ENCODE results near the gene FANCM.

FANCM gene

GRCh38 chr14:45112896-45113781, 22.6 kb upstream of the FANCM start:
- H4K8ac ChIP-seq (ENCODE audit: low read depth, low read length) = no peak overlapping the region
- no peak overlapping the region for H4K91ac ChIP-seq (ENCODE audit: low read depth, low read length)
- H3K4ac ChIP-seq (ENCODE audit: low read depth, low read length) = no peak overlapping the region
- no peak overlapping the region for H2BK5ac ChIP-seq (ENCODE audit: low read depth, low read length, poor library complexity)
- H4K12ac ChIP-seq (ENCODE audit: low read depth, low read length) = no peak overlapping the region
- no peak overlapping the region for H3K4me3 ChIP-seq (ENCODE audit: low read depth, low read length)
- no peaks in the 10 kb centered on the region for H3K79me1 ChIP-seq (ENCODE audit: low read length)
- H2AFZ ChIP-seq (ENCODE audit: insufficient read depth, low read length, poor library complexity) = no peak overlapping the region
- H3K4me1 ChIP-seq (ENCODE audit: control insufficient read depth in 1 of 2, insufficient read depth in 2 of 2, low read length in 2 of 2) = no peaks in the 10 kb centered on the region
- WGBS (ENCODE audit: extremely low coverage, insufficient coverage, insufficient read length) = no CpG with 5 or more reads among the region's 6 CpGs
- peak in 1 of 2 donors; percentile 24 for DNase-seq
- H3K27me3 ChIP-seq (ENCODE audit: insufficient read depth, low read length) = no peaks in the 10 kb centered on the region
- H3K36me3 ChIP-seq (ENCODE audit: control insufficient read depth in 1 of 2, insufficient read depth in 2 of 2, low read length in 2 of 2) = peaks cover 12 to 20% of the 10 kb centered on the region in 2 experiments
- no peak overlapping the region for H3K14ac ChIP-seq (ENCODE audit: low read length)
- H3K9ac ChIP-seq (ENCODE audit: low read length) = no peak overlapping the region
- no peak overlapping the region for H3K18ac ChIP-seq (ENCODE audit: low read length)
- no peak overlapping the region for H2BK12ac ChIP-seq (ENCODE audit: low read length)
- no peak overlapping the region for H3K4me2 ChIP-seq (ENCODE audit: low read length)
- H3K79me2 ChIP-seq (ENCODE audit: control insufficient read depth, insufficient read depth, low read length, poor library complexity) = no peaks in the 10 kb centered on the region
- H2BK120ac ChIP-seq (ENCODE audit: insufficient read depth, low read length, poor library complexity) = no peak overlapping the region
- no peak overlapping the region for H2AK5ac ChIP-seq (ENCODE audit: low read length)
- H3K23ac ChIP-seq (ENCODE audit: low read length) = no peak overlapping the region
- no peak overlapping the region for H3K27ac ChIP-seq (ENCODE audit: low read depth, low read length)
- H3K9me3 ChIP-seq (ENCODE audit: insufficient read depth, low read depth, low read length) = no peaks in the 10 kb centered on the region

GRCh38 chr14:45114327-45114726, 21.4 kb upstream of the FANCM start:
- no peak for DNase-seq
- Histone ChIP-seq H3K27ac (ENCODE audit: low read depth, low read length) (no peak overlapping the region), H3K79me1 (ENCODE audit: low read length) (no peaks in the 10 kb centered on the region), H2BK5ac (ENCODE audit: low read depth, low read length, poor library complexity) (no peak overlapping the region), H2BK120ac (ENCODE audit: insufficient read depth, low read length, poor library complexity) (no peak overlapping the region), H2AK5ac (ENCODE audit: low read length) (no peak overlapping the region), H4K12ac (ENCODE audit: low read depth, low read length) (no peak overlapping the region), H3K14ac (ENCODE audit: low read length) (no peak overlapping the region), H3K4ac (ENCODE audit: low read depth, low read length) (no peak overlapping the region), H3K9ac (ENCODE audit: low read length) (no peak overlapping the region), H3K4me2 (ENCODE audit: low read length) (no peak overlapping the region), H3K27me3 (ENCODE audit: insufficient read depth, low read length) (no peaks in the 10 kb centered on the region), H2BK12ac (ENCODE audit: low read length) (no peak overlapping the region), H3K36me3 (ENCODE audit: control insufficient read depth in 1 of 2, insufficient read depth in 2 of 2, low read length in 2 of 2) (peaks cover 18 to 23% of the 10 kb centered on the region in 2 experiments), H3K79me2 (ENCODE audit: control insufficient read depth, insufficient read depth, low read length, poor library complexity) (no peaks in the 10 kb centered on the region), H3K9me3 (ENCODE audit: insufficient read depth, low read depth, low read length) (no peaks in the 10 kb centered on the region), H3K23ac (ENCODE audit: low read length) (no peak overlapping the region), H2AFZ (ENCODE audit: insufficient read depth, low read length, poor library complexity) (no peak overlapping the region), H4K91ac (ENCODE audit: low read depth, low read length) (no peak overlapping the region), H3K4me3 (ENCODE audit: low read depth, low read length) (no peak overlapping the region), H3K4me1 (ENCODE audit: control insufficient read depth in 1 of 2, insufficient read depth in 2 of 2, low read length in 2 of 2) (no peaks in the 10 kb centered on the region), H4K8ac (ENCODE audit: low read depth, low read length) (no peak overlapping the region), H3K18ac (ENCODE audit: low read length) (no peak overlapping the region)
- no CpG with 5 or more reads among the region's 3 CpGs for WGBS (ENCODE audit: extremely low coverage, insufficient coverage, insufficient read length)

- H3K27ac ChIP-seq (ENCODE audit: low read depth, low read length) = no peak overlapping the region
- no peak overlapping the region for H2AFZ ChIP-seq (ENCODE audit: insufficient read depth, low read length, poor library complexity)
- no peak overlapping the region for H3K23ac ChIP-seq (ENCODE audit: low read length)
- H3K14ac ChIP-seq (ENCODE audit: low read length) = no peak overlapping the region
- H3K18ac ChIP-seq (ENCODE audit: low read length) = no peak overlapping the region
- no peaks in the 10 kb centered on the region for H3K27me3 ChIP-seq (ENCODE audit: insufficient read depth, low read length)
- no peaks in the 10 kb centered on the region for H3K79me2 ChIP-seq (ENCODE audit: control insufficient read depth, insufficient read depth, low read length, poor library complexity)
- H4K12ac ChIP-seq (ENCODE audit: low read depth, low read length) = no peak overlapping the region
- H4K91ac ChIP-seq (ENCODE audit: low read depth, low read length) = no peak overlapping the region
- H3K36me3 ChIP-seq (ENCODE audit: control insufficient read depth in 1 of 2, insufficient read depth in 2 of 2, low read length in 2 of 2) = peaks cover 20 to 24% of the 10 kb centered on the region in 2 experiments
- no peak overlapping the region for H2BK5ac ChIP-seq (ENCODE audit: low read depth, low read length, poor library complexity)
- WGBS (ENCODE audit: extremely low coverage, insufficient coverage, insufficient read length) = no CpG with 5 or more reads among the region's 6 CpGs
- no peak overlapping the region for H2AK5ac ChIP-seq (ENCODE audit: low read length)
- no peaks in the 10 kb centered on the region for H3K4me1 ChIP-seq (ENCODE audit: control insufficient read depth in 1 of 2, insufficient read depth in 2 of 2, low read length in 2 of 2)
- no peak overlapping the region for H3K4me2 ChIP-seq (ENCODE audit: low read length)
- no peaks in the 10 kb centered on the region for H3K9me3 ChIP-seq (ENCODE audit: insufficient read depth, low read depth, low read length)
- H4K8ac ChIP-seq (ENCODE audit: low read depth, low read length) = no peak overlapping the region
- DNase-seq = no peak
- H3K9ac ChIP-seq (ENCODE audit: low read length) = no peak overlapping the region
- no peak overlapping the region for H3K4ac ChIP-seq (ENCODE audit: low read depth, low read length)
- no peaks in the 10 kb centered on the region for H3K79me1 ChIP-seq (ENCODE audit: low read length)
- no peak overlapping the region for H2BK12ac ChIP-seq (ENCODE audit: low read length)
- H2BK120ac ChIP-seq (ENCODE audit: insufficient read depth, low read length, poor library complexity) = no peak overlapping the region
- H3K4me3 ChIP-seq (ENCODE audit: low read depth, low read length) = no peak overlapping the region
These were observed 17.1 kb upstream of the FANCM start for GRCh38 chr14:45118594-45118993.

- no peak overlapping the region for H3K27ac ChIP-seq (ENCODE audit: low read depth, low read length)
- no peak overlapping the region for H3K4ac ChIP-seq (ENCODE audit: low read depth, low read length)
- no peak overlapping the region for H4K12ac ChIP-seq (ENCODE audit: low read depth, low read length)
- no peak overlapping the region for H3K23ac ChIP-seq (ENCODE audit: low read length)
- no peaks in the 10 kb centered on the region for H3K9me3 ChIP-seq (ENCODE audit: insufficient read depth, low read depth, low read length)
- H3K4me2 ChIP-seq (ENCODE audit: low read length) = no peak overlapping the region
- no peak overlapping the region for H4K8ac ChIP-seq (ENCODE audit: low read depth, low read length)
- peaks cover 20 to 26% of the 10 kb centered on the region in 2 experiments for H3K36me3 ChIP-seq (ENCODE audit: control insufficient read depth in 1 of 2, insufficient read depth in 2 of 2, low read length in 2 of 2)
- no peak overlapping the region for H3K14ac ChIP-seq (ENCODE audit: low read length)
- no peak overlapping the region for H2BK12ac ChIP-seq (ENCODE audit: low read length)
- no peak for DNase-seq
- no peaks in the 10 kb centered on the region for H3K79me2 ChIP-seq (ENCODE audit: control insufficient read depth, insufficient read depth, low read length, poor library complexity)
- no peak overlapping the region for H2AK5ac ChIP-seq (ENCODE audit: low read length)
- H3K9ac ChIP-seq (ENCODE audit: low read length) = no peak overlapping the region
- H3K27me3 ChIP-seq (ENCODE audit: insufficient read depth, low read length) = no peaks in the 10 kb centered on the region
- H2BK5ac ChIP-seq (ENCODE audit: low read depth, low read length, poor library complexity) = no peak overlapping the region
- H2BK120ac ChIP-seq (ENCODE audit: insufficient read depth, low read length, poor library complexity) = no peak overlapping the region
- no peak overlapping the region for H3K18ac ChIP-seq (ENCODE audit: low read length)
- H3K4me3 ChIP-seq (ENCODE audit: low read depth, low read length) = no peak overlapping the region
- no peak overlapping the region for H2AFZ ChIP-seq (ENCODE audit: insufficient read depth, low read length, poor library complexity)
- no peaks in the 10 kb centered on the region for H3K4me1 ChIP-seq (ENCODE audit: control insufficient read depth in 1 of 2, insufficient read depth in 2 of 2, low read length in 2 of 2)
- no peak overlapping the region for H4K91ac ChIP-seq (ENCODE audit: low read depth, low read length)
- WGBS (ENCODE audit: extremely low coverage, insufficient coverage, insufficient read length) = no CpG with 5 or more reads among the region's 1 CpG
- H3K79me1 ChIP-seq (ENCODE audit: low read length) = no peaks in the 10 kb centered on the region
These were observed 15.6 kb upstream of the FANCM start for GRCh38 chr14:45120096-45120495.
